DND-41 (cell line): ENCODE data around the gene C17orf78.

Experiments
- CTCF ChIP-seq: IDR thresholded peaks from 2 replicates; pipeline ENCODE4 v1.5.1; 2012; ENCODE audit warnings: borderline replicate concordance, low read length, moderate library complexity, mild to moderate bottlenecking; ENCODE audit not compliant: poor library complexity, severe bottlenecking; ENCODE audit errors: extremely low read depth
- EZH2 ChIP-seq: IDR thresholded peaks from 3 replicates; pipeline ENCODE4 v1.6.1; 2012; ENCODE audit warnings: borderline replicate concordance, low read depth, mild to moderate bottlenecking, moderate library complexity, low read length, inconsistent platforms; ENCODE audit not compliant: severe bottlenecking

- TF ChIP-seq CTCF (no peak), EZH2 (no peak)
Observed at GRCh38 chr17:37429453-37429852, 53.7 kb downstream of the C17orf78 start.
